Nephron progenitor cell (in vitro differentiated cells): Measurements from ENCODE around the gene SLC5A5.

ENCODE experiments used
- DNase-seq: peaks from one replicate; pipeline ENCODE4 v3.0.0; 2021
- H3K27ac Mint-ChIP-seq: 2 replicates; pipeline ENCODE4 v1.8.0; 2021; ENCODE audit warnings: mild to moderate bottlenecking, moderate library complexity, mixed read lengths
- H3K27me3 Mint-ChIP-seq: 2 replicates; pipeline ENCODE4 v1.8.0; 2021; ENCODE audit warnings: mild to moderate bottlenecking, low read depth, mixed read lengths; ENCODE audit not compliant: poor library complexity
- H3K36me3 Mint-ChIP-seq: 2 replicates; pipeline ENCODE4 v1.8.0; 2021; ENCODE audit warnings: low read depth, mixed read lengths
- H3K4me1 Mint-ChIP-seq: 2 replicates; pipeline ENCODE4 v1.8.0; 2021; ENCODE audit warnings: mixed read lengths
- H3K4me3 Mint-ChIP-seq: 2 replicates; pipeline ENCODE4 v1.8.0; 2021; ENCODE audit warnings: mild to moderate bottlenecking, moderate library complexity, mixed read lengths
- H3K9me3 Mint-ChIP-seq: 2 replicates; pipeline ENCODE4 v1.8.0; 2021; ENCODE audit warnings: mild to moderate bottlenecking, moderate library complexity, mixed read lengths
- TF ChIP-seq, protein P1 (sequence below): fragments of 200-600 bp; sonication (generic); IDR thresholded peaks from 2 replicates; pipeline ENCODE4 v1.5.0; 2021; ENCODE audit warnings: antibody characterized with exemption

Gene SLC5A5

DNA sequence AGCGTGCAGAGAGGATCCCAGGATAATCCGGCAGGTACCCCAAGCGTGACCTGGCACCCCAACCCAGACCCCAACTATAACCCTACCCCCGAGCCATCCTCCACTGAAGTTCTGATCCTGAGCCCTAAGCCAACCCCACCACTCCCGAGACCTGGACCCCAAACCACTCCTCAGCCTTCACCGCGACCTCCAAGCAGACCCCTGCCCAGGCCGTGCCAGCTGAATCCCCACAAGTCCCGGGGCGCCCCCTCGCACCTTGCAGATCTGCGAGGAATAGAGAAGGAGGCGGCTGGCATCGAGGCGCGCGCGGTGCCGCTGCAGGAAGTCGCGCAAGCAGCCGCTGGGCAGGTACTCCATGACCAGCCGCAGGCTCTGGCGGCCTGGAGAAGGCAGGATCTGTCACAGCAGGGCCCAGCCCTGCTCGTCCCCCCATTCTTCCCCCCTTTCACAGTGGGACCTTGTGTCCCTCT lies 40.3 kb upstream of the SLC5A5 start:
- Mint-ChIP-seq H3K27ac (no peak overlapping the region), H3K9me3 (no peaks in the 10 kb centered on the region), H3K27me3 (peaks cover 32% of the 10 kb centered on the region), H3K36me3 (no peaks in the 10 kb centered on the region), H3K4me1 (peaks cover 33% of the 10 kb centered on the region), H3K4me3 (peak overlapping the region; percentile 82)
- TF ChIP-seq, protein P1, sequence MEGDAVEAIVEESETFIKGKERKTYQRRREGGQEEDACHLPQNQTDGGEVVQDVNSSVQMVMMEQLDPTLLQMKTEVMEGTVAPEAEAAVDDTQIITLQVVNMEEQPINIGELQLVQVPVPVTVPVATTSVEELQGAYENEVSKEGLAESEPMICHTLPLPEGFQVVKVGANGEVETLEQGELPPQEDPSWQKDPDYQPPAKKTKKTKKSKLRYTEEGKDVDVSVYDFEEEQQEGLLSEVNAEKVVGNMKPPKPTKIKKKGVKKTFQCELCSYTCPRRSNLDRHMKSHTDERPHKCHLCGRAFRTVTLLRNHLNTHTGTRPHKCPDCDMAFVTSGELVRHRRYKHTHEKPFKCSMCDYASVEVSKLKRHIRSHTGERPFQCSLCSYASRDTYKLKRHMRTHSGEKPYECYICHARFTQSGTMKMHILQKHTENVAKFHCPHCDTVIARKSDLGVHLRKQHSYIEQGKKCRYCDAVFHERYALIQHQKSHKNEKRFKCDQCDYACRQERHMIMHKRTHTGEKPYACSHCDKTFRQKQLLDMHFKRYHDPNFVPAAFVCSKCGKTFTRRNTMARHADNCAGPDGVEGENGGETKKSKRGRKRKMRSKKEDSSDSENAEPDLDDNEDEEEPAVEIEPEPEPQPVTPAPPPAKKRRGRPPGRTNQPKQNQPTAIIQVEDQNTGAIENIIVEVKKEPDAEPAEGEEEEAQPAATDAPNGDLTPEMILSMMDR, result no peak
- peak; percentile 21 for DNase-seq

DNA sequence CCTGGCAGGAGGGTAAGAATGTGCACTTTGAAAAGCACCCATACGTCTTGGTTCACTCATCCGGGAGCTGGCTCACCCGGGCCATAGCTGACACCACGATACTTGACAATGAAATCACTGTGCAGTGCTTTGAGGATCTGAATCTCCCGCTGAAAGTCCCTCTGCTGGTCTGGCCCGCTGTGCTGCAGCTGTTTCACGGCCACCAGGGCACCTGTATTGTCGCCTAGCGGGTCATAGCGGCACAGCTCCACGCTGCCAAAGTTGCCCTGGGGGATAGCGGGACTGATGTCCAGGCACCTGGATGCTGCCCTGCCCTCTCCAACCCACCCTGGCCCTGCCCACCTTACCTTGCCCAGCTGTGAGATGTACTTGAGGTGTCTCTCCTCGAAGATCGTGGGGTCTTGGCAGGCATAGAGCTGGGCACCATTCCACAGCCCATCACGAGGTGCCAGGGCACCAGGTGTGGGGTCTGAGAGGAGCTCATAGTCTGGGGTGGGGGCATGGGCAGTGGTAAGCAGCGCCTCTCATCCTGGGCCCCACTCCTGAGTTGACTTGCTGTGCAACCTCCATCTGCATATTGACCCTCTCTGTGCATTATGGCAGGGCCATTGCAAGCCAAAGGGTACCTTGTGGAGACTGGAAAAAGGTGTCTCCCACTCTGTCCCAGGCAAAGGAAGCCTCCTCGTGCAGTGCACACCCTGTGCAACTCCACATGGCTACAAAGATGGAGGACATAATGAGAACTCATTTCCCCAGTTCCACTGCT lies 39.1 kb upstream of the SLC5A5 start:
- peaks cover 36% of the 10 kb centered on the region for H3K4me1 Mint-ChIP-seq
- DNase-seq, result no peak
- H3K36me3 Mint-ChIP-seq, result no peaks in the 10 kb centered on the region
- H3K4me3 Mint-ChIP-seq, result no peak overlapping the region
- no peak overlapping the region for H3K27ac Mint-ChIP-seq
- H3K27me3 Mint-ChIP-seq, result peaks cover 36% of the 10 kb centered on the region
- TF ChIP-seq, protein P1, result no peak
- no peaks in the 10 kb centered on the region for H3K9me3 Mint-ChIP-seq

DNA sequence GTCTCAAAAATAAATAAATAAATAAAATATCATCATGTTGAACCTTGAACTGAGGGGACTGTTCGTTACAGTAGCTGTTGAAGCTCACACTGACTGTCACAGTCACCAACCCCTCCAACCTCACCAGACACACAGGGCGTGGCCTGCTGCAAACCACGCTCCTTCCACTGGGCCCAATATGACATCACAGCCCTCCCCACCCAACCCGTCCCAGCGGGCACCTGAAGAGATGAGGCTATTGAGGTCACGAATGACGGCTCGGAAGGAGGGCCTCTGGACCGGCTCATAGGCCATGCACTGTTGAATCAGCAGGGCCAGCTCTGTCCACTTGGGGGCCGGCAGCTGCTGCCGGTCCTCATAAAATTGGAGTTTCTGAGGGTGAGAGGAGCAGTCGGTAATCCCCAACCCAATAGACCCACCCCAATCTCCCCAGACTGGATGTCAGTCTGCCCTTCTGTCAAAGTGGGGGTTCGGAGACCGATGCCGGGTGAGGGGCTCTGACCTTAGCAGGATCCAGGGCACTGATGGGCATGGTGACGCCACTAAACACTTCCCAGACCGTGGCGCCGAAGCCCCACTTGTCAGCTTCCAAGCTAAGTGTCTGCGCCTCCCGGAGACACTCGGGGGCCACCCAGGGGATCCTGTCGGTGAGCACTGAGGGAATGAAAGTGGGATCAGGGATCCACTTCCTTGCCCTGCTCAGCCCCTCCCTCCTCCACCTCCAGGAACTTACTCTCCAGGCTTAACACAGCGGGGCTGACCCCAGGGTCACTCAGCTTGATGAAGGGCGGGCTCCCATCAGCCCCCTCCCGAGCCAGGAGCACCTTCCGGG lies 37.2 kb upstream of the SLC5A5 start:
- peaks cover 50% of the 10 kb centered on the region for H3K27me3 Mint-ChIP-seq
- TF ChIP-seq, protein P1, result no peak
- DNase-seq, result no peak
- H3K4me1 Mint-ChIP-seq, result peaks cover 26% of the 10 kb centered on the region
- no peaks in the 10 kb centered on the region for H3K9me3 Mint-ChIP-seq
- H3K27ac Mint-ChIP-seq, result no peak overlapping the region
- H3K4me3 Mint-ChIP-seq, result no peak overlapping the region
- no peaks in the 10 kb centered on the region for H3K36me3 Mint-ChIP-seq

DNA sequence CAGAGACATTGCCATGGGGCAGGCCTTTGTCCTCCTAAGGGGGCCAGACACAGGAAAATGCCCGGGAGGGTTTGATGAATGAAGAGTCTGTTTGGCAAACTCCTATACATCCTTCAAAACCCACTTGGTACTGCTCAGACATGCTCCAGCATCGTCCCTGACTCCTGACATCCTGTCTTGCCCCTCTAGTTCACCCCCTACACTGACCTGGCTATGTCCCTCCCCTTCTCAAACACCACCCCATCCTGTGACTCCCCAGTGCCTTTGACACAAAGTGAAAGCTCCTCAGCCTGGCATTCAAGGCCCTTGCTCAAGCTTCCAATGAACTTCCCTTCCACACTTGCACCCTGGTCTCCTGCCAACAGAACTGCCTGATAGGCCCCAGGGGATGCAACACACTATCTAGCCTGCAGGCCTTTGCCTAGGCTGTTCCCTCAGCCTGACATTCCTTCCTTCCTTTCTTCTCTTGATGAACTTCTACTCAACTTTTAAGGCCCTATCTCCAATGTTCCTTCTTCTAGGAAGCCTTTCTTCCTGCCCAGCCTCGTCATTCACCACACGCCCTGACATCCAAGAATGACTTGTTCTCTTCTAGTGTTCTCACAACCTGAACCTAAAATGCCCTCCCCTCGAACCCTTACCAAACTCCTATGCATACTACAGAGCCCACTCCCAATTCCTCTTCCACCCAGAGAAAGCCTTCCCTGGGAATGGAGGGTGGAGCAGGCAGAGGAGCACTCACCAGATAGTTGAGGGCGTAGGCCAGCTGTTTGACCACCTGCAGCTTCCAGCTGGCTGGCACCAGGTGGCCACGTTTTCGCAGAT lies 36.4 kb upstream of the SLC5A5 start:
- DNase-seq, result no peak
- H3K4me3 Mint-ChIP-seq, result no peak overlapping the region
- no peak overlapping the region for H3K27ac Mint-ChIP-seq
- H3K9me3 Mint-ChIP-seq, result no peaks in the 10 kb centered on the region
- TF ChIP-seq, protein P1, result no peak
- peaks cover 19% of the 10 kb centered on the region for H3K4me1 Mint-ChIP-seq
- peaks cover 56% of the 10 kb centered on the region for H3K27me3 Mint-ChIP-seq
- H3K36me3 Mint-ChIP-seq, result no peaks in the 10 kb centered on the region

DNA sequence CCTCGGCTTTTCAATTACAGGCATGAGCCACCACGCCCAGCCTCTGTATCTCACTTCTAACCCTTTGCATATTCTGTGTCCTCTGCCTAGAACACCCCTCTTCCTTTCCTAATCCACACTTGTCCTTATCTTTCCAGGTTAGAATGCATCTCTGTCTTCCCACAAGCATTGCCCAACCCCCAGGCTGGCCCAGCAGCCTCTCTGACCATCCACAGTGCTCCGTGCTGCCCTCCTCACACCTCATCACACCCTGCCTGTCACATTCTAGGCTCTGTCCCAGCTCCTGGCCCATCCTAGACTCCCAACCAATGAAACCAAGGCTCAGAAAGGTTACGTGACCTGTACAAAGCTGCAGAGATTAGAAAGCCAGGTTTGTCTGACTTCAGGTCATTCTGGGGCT lies 35.2 kb upstream of the SLC5A5 start:
- no peaks in the 10 kb centered on the region for H3K36me3 Mint-ChIP-seq
- TF ChIP-seq, protein P1, result no peak
- no peaks in the 10 kb centered on the region for H3K9me3 Mint-ChIP-seq
- no peak overlapping the region for H3K4me3 Mint-ChIP-seq
- H3K27me3 Mint-ChIP-seq, result peaks cover 61% of the 10 kb centered on the region
- no peak for DNase-seq
- H3K27ac Mint-ChIP-seq, result no peak overlapping the region
- H3K4me1 Mint-ChIP-seq, result peaks cover 24% of the 10 kb centered on the region
